ENCODE data around the gene PLA2G4D.

- TF ChIP-seq CTCF (conservative IDR thresholded peaks at IDR 0.05; ENCODE audit: low read depth, low read length) (no peak), EZH2 (IDR thresholded peaks at IDR 0.05; ENCODE audit: borderline replicate concordance, low read depth, low read length, poor library complexity, severe bottlenecking) (no peak)
These were observed 46.2 kb upstream of the PLA2G4D start for GRCh38 chr15:42140383-42141070.

All from A673 (cell line).